HG03520 (cell line): ENCODE measurements around the gene CARD14.
"Not testable (repeated sequence)": the region's sequence is repeated elsewhere in the genome, so short reads cannot be mapped to it uniquely, and the experiment has no call there.

ENCODE experiments used
- ATAC-seq: cut with Tn5 transposase; IDR thresholded peaks from one replicate; pipeline ENCODE4 v1.9.1; 2021; ENCODE audit warnings: mild to moderate bottlenecking, moderate library complexity; ENCODE audit not compliant: unreplicated experiment

Gene CARD14

DNA sequence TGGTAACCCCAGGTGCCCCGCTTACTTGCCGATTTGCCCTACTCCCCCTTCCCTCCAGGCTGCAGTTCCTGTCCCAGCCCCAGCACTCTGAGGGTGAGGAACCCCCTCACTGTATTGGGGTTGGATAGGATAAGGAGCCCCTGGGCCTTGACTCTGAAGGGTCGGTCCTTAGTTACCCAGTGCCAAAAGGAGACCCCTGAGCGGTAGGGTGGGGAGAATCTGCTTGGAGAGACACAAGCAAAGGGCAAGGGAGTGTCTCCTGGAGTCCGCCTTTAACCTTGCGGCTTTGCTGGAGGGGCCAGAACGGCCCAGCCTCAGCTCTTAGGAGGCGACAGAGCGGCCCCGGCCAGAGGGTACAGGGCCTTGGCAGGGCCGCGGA lies 13.0 kb downstream of the CARD14 start:
- ATAC-seq, result no peak

DNA sequence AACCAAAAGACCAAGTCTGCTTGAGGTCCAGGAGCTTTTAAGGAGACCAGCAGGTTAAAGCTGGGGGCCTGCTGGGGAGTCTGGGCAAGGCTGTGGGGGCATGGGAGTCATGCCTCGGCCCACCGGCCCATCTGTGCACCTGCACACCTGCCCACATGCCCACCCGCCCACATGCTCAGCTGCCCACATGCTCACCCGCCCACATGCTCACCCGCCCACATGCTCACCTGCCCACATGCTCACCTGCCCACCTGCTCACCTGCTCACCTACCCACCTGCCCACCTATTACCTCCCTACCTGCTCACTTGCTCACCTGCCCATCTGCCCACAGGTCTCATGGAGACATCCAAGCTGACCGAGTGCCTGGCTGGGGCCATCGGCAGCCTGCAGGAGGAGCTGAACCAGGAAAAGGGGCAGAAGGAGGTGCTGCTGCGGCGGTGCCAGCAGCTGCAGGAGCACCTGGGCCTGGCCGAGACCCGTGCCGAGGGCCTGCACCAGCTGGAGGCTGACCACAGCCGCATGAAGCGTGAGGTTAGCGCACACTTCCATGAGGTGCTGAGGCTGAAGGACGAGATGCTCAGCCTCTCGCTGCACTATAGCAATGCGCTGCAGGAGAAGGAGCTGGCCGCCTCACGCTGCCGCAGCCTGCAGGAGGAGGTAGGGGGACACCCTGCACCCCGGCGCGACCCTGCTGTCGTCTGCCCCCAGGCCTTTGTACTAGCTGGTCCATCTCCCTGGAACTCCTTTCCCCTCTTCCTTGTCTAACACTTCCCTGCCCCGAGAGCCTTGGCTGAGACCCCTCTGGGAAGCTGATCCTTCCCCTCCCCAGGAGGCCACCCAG lies 14.0 kb downstream of the CARD14 start:
- no peak for ATAC-seq

DNA sequence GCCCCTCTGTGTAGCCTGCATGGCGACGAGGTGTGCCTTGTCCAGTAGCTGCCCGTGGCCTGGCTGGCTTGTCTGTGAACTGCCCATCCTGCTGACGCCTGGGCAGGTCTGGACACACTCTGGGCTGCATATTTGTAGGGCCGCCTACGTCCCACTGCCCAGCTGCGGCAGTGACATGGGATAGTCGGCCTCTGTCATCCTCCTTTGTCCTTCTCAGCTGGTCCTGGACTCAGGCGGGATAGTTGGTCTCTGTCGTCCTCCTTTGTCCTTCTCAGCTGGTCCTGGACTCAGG lies 14.5 kb downstream of the CARD14 start:
- ATAC-seq, result no peak

DNA sequence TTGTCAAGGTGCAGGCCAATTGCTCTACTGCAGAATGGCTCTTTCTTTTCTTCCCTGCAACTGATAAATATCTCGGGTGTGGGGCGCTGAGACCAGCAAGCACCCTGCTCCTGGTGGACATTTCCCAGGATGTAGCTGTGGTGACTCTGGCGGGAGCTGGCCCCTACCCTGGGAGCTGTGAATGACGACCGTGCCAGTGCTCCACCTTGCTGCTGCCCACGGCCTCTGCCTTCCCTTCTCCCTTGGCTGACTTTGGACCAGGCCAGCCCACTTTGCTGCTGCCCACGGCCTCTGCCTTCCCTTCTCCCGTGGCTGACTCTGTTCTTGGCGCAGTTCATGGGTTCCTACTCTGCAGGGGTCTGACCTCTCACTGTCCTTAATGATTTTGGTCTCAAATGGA lies 16.1 kb downstream of the CARD14 start:
- ATAC-seq, result no peak

DNA sequence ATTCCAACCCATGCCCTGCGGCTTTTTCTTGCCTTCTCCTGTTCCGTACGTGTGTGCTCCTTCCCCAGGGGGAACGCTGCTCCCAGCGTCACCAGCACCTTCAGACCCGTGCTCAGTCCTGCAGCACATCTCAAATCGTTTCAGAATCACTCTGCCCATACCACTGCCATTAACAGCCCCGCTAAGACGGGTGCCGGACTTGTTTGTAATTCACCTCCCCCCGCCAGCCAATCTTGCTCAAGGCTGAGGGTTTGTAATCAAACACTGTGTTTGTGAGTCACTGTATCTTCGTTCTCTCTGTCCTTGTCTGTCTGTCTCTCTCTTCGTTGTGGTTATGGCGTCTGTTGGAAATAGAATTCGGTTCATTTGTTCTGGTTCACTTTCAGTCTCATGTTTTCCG lies 17.3 kb downstream of the CARD14 start:
- no peak for ATAC-seq

DNA sequence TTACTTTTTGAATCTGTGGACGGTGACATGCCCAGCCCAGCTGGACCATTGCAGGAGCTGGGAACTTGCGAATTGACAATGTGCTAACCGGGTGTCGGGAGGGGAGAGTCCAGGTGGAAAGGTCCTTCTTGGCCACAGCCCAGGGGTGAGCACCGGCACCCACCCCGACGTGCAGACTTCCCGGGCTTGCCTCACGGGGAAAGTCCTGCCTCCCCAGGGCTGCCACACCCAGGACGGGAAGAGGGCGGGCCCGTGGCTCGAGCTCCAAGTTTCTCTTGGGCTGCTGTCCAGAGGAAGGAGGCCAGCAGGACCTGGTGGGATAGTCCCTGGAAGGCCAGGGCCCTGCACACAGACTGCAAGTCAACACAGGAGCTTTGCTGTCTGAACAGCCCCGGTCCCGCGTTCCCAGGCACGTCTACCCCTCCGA lies 17.7 kb downstream of the CARD14 start:
- ATAC-seq, result no peak

DNA sequence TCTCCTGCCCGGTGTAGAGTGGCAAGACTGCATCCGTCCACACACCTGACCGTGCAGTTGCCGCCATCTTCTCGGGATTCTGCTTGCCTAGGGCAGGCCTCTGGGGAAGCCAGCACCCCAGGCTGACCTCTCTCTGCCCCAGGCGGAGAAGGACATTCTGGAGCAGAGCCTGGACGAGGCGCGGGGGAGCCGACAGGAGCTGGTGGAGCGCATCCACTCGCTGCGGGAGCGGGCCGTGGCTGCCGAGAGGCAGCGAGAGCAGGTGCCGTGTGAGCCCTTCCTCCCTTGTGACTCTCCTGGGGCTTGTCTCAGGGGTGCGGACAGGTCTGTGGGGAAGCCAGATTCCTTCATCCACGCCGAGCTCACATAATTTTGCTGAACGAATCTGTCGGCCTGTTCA lies 19.8 kb downstream of the CARD14 start:
- ATAC-seq, result no peak

DNA sequence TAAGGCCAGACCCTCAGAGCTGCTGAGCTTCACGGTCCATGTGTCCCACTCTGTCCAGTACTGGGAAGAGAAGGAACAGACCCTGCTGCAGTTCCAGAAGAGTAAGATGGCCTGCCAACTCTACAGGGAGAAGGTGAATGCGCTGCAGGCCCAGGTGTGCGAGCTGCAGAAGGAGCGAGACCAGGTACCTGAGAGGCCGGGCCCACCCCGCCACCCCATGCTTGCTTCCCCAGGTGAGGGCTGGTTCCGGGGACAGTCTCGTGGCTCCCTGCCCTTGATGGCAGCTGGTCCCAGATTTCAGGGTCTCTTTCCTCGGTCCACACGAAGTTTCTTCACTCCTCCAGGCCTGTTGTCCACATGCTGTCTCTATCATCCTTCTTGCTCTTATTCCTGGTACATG lies 20.9 kb downstream of the CARD14 start:
- no peak for ATAC-seq

DNA sequence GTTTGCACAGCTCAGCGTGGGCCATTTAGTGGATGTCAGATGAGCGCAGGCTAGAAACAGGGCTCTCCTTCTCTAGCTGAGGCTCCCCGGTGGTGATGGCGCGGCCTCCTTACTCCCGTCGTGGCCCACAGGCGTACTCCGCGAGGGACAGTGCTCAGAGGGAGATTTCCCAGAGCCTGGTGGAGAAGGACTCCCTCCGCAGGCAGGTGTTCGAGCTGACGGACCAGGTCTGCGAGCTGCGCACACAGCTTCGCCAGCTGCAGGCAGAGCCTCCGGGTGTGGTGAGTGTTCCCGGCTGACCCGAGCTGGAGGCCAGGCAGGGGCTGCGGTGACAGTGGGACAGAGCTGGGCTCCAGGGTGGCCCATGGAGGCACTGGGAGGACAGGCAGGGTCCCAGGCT lies 21.4 kb downstream of the CARD14 start:
- ATAC-seq, result no peak

DNA sequence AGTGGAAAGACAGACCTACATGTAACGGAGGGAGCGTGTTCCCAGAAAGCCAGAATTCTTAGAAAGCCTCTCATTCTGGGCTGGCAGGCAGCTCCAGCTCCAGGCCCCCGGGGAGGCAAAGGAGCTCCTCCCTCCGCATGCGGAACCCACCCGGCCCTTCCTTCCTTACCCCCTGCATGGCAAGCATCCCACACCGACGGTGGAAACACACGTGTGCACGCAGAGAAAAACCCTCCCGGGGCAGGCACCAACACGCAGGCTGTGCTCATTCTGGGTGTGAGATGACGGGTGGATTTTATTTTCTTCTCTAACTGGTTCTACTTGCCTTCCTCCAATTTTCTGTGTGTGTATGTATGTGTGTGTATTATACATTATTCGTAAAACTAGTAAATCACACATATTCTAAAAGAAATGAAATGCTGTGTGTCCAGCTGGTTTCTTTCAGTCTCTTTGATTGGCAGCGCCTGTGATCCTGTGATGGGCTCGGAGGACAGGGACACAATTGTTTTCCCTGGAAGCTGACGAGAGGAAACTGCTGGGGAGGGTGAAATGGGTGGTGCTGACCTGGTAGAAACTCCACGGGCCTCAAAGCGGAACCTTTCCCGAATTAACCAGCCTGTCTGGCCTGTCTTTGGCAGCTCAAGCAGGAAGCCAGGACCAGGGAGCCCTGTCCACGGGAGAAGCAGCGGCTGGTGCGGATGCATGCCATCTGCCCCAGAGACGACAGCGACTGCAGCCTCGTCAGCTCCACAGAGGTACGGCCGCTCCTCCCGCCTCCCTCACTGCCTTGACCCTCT lies 22.2 kb downstream of the CARD14 start:
- ATAC-seq, result no peak

DNA sequence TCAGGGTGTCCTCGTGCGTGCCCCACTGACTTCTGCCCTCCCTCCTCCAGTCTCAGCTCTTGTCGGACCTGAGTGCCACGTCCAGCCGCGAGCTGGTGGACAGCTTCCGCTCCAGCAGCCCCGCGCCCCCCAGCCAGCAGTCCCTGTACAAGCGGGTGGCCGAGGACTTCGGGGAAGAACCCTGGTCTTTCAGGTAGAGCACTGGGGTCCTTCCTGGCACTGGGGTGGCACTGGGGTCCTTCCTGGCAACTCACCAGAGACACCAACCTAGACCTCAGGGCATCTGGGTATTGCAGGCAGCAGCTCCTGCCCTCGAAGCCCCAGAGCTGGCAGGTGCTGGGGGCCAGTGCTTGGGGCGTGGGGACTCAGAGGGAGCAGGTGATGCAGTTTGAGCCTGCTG lies 25.3 kb downstream of the CARD14 start:
- no peak for ATAC-seq

DNA sequence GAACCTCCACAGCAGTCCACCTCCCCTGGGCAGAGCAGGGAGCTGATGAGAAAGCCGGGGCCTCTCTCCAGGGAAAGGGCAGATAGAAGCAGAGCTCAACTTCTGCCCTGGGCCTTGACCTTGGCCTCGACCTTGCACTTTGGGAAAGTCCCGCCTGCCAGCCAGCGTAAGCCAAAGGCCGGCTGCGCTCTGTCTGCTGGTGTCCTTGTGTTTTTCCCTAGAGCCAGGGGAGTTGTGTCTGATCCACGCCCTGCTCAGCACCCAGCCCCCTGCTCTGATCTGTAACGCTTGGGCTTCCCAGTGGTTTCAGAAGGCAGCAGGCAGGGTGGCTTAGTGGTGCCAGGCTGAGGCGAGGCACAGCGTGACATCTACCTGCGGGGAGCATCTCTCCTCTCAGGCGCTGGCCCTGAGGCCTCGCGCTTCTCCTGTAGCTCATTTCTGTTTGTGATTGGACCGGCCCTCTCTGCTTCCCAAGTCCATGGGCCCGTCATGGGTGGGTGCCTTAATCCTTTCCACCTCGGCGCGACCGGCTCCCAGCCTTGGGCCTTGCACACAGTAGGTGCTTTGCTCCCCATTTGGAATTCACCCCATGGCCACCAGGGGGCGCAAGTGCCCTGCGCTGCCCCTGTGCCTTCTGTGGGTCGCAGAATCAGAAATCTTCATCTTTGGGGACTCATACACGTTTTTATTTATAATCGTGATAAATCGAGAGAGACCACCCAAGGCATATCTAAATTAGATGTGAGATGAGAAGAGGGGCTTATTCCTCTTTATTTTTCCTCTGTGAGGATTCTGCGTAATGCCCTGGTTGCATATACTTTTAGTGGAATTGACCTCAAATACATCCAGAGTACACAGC lies 26.1 kb downstream of the CARD14 start:
- no peak for ATAC-seq

DNA sequence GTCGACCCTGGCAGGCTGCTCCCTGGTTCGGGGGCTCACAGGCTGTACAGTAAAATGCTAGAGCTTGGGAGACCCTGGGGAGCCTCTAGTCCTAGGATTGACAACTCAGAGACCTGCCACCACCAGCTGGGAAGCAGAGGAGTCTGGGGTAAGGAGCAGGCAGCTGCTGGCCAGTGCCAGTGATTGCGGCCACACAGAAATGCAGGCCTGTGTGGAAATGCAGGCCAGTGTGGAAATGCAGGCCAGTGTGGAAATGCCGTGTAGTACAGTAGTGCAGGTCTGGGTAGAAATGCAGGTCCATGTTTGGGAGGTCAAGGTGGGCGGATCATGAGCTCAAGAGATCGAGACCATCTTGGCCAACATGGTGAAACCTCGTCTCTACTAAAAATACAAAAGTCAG lies 26.8 kb downstream of the CARD14 start:
- ATAC-seq, result no peak

DNA sequence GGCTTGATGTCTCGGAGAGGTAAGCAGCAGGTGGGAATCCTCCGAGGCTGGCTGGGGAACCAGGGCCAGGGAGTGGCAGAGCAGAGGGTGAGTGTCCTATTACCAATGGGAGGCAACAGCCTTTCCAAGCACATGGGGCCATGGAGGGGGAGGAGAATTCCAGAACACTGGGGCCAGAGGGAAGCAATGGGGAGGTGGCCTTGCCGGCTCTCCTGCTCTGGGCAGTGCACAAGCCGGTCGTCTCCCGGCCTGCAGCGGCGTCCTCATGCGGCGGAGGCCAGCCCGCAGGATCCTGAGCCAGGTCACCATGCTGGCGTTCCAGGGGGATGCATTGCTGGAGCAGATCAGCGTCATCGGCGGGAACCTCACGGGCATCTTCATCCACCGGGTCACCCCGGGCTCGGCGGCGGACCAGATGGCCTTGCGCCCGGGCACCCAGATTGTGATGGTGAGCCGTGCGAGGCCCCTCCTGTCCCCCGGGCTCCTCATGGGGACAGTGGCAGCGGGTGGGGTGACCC lies 28.4 kb downstream of the CARD14 start:
- no peak for ATAC-seq

DNA sequence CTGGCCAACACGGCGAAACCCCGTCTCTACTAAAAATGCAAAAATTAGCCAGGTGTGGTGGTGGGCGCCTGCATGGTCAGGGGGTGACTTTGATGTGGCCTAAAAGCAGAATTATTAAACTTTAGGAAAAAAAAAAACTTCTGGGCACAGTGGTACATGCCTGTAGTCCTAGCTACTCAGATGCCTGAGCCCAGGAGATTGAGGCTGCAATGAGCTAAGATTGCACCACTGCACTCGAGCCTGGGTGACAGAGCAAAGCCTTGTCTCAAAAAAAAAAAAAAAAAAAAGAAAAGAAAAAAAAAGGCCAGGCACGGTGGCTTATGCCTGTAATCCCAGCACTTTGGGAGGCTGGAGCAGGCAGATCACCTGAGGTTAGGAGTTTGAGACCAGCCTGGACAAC lies 29.5 kb downstream of the CARD14 start:
- not testable (repeated sequence) for ATAC-seq

DNA sequence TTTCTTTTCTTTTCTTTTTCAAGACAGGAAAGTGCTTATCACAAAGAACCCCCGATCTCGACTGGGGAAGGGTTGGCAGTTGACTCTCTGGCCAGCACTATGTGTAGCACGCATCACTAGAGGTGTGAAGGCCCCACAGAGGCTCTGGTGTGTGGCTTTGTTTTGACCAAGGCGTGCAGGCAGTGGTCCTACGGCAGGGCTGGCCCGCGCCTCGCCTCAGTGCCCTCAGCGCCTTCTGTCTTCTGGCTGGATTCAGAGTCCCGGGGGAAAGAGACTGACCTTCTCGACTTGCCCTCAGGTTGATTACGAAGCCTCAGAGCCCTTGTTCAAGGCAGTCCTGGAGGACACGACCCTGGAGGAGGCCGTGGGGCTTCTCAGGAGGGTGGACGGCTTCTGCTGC lies 31.6 kb downstream of the CARD14 start:
- ATAC-seq, result no peak

DNA sequence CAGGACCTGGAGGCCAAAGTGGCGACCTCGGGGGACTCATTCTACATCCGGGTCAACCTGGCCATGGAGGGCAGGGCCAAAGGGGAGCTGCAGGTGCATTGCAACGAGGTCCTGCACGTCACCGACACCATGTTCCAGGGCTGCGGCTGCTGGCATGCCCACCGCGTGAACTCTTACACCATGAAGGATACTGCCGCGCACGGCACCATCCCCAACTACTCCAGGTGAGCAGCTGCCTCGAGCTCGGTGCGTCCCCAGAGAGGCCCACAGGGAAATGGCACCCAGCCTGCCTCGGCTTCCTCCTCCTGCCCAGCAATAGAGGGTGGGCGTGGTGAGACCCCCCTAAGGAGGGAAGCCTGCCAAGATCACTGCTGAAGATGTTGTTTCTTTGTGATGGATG lies 32.4 kb downstream of the CARD14 start:
- ATAC-seq, result no peak

DNA sequence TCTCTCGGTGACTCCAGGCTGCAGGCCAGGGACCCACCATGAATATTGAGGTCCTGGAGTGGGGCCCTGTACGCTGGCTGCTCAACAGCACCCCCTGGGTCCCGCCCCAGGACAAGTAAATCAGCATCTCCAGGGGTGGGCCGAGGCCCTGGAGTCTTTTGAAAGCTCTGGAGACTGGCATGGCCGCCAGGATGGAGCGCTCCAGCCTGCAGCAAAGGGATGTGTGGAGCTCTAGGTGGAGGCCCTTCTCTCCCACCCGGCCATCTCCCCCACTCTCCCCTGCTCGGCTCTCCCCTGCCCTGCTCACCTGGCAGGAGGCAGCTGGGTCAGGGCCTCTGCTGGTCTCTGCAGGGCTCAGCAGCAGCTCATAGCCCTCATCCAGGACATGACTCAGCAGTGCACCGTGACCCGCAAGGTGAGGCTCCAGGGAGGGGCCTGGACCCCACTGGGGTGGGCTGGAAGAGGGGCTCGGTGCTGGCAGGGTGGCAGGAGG lies 33.7 kb downstream of the CARD14 start:
- no peak for ATAC-seq

DNA sequence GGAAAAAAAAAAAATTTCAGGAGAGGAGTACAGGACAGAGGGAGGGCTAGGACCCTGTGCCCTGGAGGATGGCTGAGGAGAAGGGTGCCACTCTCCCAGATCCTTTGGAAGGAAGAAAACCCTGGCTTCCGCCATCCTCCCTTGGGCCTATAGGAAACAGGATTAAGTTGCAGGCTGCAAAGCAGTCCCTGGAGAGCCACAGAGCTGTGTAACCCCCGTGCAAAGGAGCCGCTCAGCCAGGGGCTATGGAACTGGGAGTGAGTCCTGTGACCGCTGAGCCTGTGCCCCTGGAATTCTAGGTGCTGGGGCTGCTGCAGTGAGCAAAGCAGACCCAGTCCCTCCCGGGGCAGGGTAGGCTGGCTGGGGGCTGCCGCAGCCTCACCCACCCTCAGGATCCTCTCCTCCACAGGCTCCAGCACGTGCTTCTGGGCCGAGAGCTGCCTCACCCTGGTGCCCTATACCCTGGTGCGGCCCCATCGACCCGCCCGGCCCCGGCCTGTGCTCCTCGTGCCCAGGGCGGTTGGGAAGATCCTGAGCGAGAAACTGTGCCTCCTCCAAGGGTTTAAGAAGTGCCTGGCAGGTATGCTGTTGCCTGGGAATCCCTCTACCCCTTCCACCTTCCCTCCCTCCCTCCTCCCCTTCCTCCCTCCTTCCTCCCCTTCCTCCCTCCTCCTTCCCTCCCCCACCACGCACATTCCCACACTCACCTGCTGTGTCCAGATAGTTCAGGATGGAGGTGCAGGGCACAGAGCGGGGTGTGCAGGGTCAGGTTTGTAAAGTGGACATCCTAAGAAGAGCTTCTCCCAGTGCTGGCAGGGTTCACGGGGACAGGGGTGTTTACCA lies 35.0 kb downstream of the CARD14 start:
- no peak for ATAC-seq

DNA sequence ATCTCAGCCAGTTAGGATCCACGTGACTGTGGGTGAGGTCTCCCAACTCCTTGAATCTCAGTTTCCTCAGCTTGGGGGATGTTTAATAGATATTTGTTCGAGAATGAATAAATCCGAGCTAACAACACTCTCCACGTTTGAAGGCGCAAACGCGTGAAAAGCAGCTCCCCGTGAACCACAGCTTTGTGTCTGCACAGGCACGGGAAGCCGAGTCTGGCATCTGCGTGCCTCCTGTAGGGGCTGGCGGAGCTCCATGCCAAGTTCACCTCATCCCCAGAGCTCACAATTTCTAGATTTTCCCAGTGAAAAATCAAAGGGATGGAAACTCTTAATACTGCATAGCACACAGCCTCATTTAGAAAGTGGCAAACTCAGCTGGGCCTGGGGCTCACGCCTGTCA lies 36.0 kb downstream of the CARD14 start:
- no peak for ATAC-seq
